H1 (cell line): ENCODE data around the gene NCLN. TPM values are rescaled to one million over a fixed set of nuclear protein-coding genes. Genes with fewer than 3 reads are reported as not detected.

Experiments
- CHD2 ChIP-seq: IDR thresholded peaks from 2 replicates; pipeline ENCODE4 v1.6.1; 2012; ENCODE audit warnings: low read length, improper control_type of control experiment
- KDM1A ChIP-seq: fragments of 200-600, 300-600 bp; sonication (generic); IDR thresholded peaks from 2 replicates; pipeline ENCODE4 v1.7.1; 2016; ENCODE audit warnings: mild to moderate bottlenecking, low read length, borderline replicate concordance
- SIN3A ChIP-seq, 2 experiments: IDR thresholded peaks in 1 of 2; conservative IDR thresholded peaks in 1 of 2; 2 replicates each; pipeline ENCODE4 v1.6.1; 2011 to 2012; ENCODE audit warnings: low read length in 2 of 2, improper control_type of control experiment in 1 of 2, low read depth in 1 of 2, mild to moderate bottlenecking in 1 of 2
- polyA plus RNA-seq, 7 experiments: library from polyadenylated mRNA; depleted of rRNA in 3 of 7; stranded (reverse) in 5 of 7; unstranded in 2 of 7; fragments of >200 nt in 5 of 7; fragments of 200-250 nt in 2 of 7; gene quantifications; 1 replicate in 5 of 7; 2 replicates in 1 of 7; 4 replicates in 1 of 7; pipeline versions ENCODE4 v1.2.1 to v1.2.3, GENCODE V29; 2011 to 2013; ENCODE audit warnings: missing spikeins in 2 of 7, mixed read lengths in 2 of 7
- total RNA-seq: library from RNA; stranded (reverse); fragmentation: NEBNext Ultra II Directional; extraction: Animal tissue kit (Norgen Biotek cat#: 25700); gene quantifications from 2 replicates; pipeline ENCODE4 v1.2.1, GENCODE V29; 2021

NCLN gene
- total and polyA plus RNA-seq, 2 of the 8 experiments (the other 6 are each of a cell fraction or from before 2014, with no cell fraction given) = 89.2 to 103 TPM

- TF ChIP-seq KDM1A = peak; percentile 74; the same call in 1 of the 2 replicates
- TF ChIP-seq CHD2 = no peak
- peak; percentile 97 for TF ChIP-seq SIN3A (conservative IDR thresholded peaks at IDR 0.05 in 1 of 2, IDR thresholded peaks at IDR 0.05 in 1 of 2; ENCODE audit: low read depth in 1 of 2, low read length in 2 of 2)
Observed at GRCh38 chr19:3184847-3185460, 776 bp upstream of the NCLN start (continued).
